Right kidney (tissue), 1 donor: Measurements from ENCODE around the gene FBF1.

Source experiments
- DNase-seq: peaks from one replicate; pipeline ENCODE4 v3.0.0-alpha.2; 2016

FBF1 gene

GRCh38 chr17:75959051-75959838 lies 18.4 kb upstream of the FBF1 start:
- no peak for DNase-seq

- DNase-seq: no peak
Measured at GRCh38 chr17:75950855-75951554, 10.2 kb upstream of the FBF1 start.

- DNase-seq: no peak
Measured at GRCh38 chr17:75950421-75950820, 9.6 kb upstream of the FBF1 start.

- no peak for DNase-seq
Measured at GRCh38 chr17:75945211-75945610, 4.4 kb upstream of the FBF1 start.

- DNase-seq: no peak
Measured at GRCh38 chr17:75943491-75943890, 2.6 kb upstream of the FBF1 start.

GRCh38 chr17:75942473-75942872 lies 1.6 kb upstream of the FBF1 start:
- no peak for DNase-seq

GRCh38 chr17:75941442-75941819 lies 589 bp upstream of the FBF1 start:
- no peak for DNase-seq

- DNase-seq: no peak
Measured at GRCh38 chr17:75937652-75938051, 3.2 kb downstream of the FBF1 start.

GRCh38 chr17:75933808-75934207 lies 7.0 kb downstream of the FBF1 start:
- no peak for DNase-seq

GRCh38 chr17:75932852-75933251 lies 8.0 kb downstream of the FBF1 start:
- no peak for DNase-seq

- no peak for DNase-seq
Measured at GRCh38 chr17:75931062-75931461, 9.8 kb downstream of the FBF1 start.

GRCh38 chr17:75927286-75927922 lies 13.4 kb downstream of the FBF1 start:
- no peak for DNase-seq

- DNase-seq: no peak
Measured at GRCh38 chr17:75926456-75926855, 14.4 kb downstream of the FBF1 start.

GRCh38 chr17:75925912-75926311 lies 14.9 kb downstream of the FBF1 start:
- DNase-seq: no peak

GRCh38 chr17:75925103-75925502 lies 15.7 kb downstream of the FBF1 start:
- DNase-seq: no peak

- DNase-seq: no peak
Measured at GRCh38 chr17:75922963-75923874, 17.6 kb downstream of the FBF1 start.

- DNase-seq: no peak
Measured at GRCh38 chr17:75922173-75922961, 18.5 kb downstream of the FBF1 start.

GRCh38 chr17:75921596-75921995 lies 19.2 kb downstream of the FBF1 start:
- no peak for DNase-seq

- DNase-seq: no peak
Measured at GRCh38 chr17:75920045-75920560, 20.7 kb downstream of the FBF1 start.

- DNase-seq: no peak
Measured at GRCh38 chr17:75919611-75920010, 21.2 kb downstream of the FBF1 start.

- no peak for DNase-seq
Measured at GRCh38 chr17:75917917-75918445, 22.9 kb downstream of the FBF1 start.
